Activated T-helper 1 cell treated with anti-CD3 and anti-CD28 coated beads, Interleukin-12 subunit alpha, Interleukin-12 subunit beta, Interleukin-2, Interleukin-4 antibody, amounts not matched to agents 30 ng/mL and 10 ng/mL and 1 ng/mL, durations not matched to agents 14 hours and 24 hours and 36 hours (primary cell): ENCODE results near the gene CFTR. TPM values are rescaled to one million over a fixed set of nuclear protein-coding genes. Genes with fewer than 3 reads are reported as not detected.

Experiments
- DNase-seq: peaks from one replicate; pipeline ENCODE4 v3.0.0; 2021; ENCODE audit warnings: low spot score
- H3K27ac Mint-ChIP-seq: one replicate; pipeline ENCODE4 v1.8.0; 2021; ENCODE audit warnings: mild to moderate bottlenecking, mixed read lengths
- H3K27me3 Mint-ChIP-seq: one replicate; pipeline ENCODE4 v1.8.0; 2022; ENCODE audit warnings: mild to moderate bottlenecking, moderate library complexity, mixed read lengths; ENCODE audit not compliant: insufficient read depth
- H3K36me3 Mint-ChIP-seq: one replicate; pipeline ENCODE4 v1.8.0; 2021; ENCODE audit warnings: low read depth, mixed read lengths
- H3K4me1 Mint-ChIP-seq: one replicate; pipeline ENCODE4 v1.8.0; 2021; ENCODE audit warnings: low read depth, mixed read lengths
- H3K4me3 Mint-ChIP-seq: one replicate; pipeline ENCODE4 v1.8.0; 2021; ENCODE audit warnings: mild to moderate bottlenecking, moderate library complexity, mixed read lengths
- H3K9me3 Mint-ChIP-seq: one replicate; pipeline ENCODE4 v1.8.0; 2021; ENCODE audit warnings: mixed read lengths
- intact Hi-C: fragments of 100-400 bp; cut with micrococcal nuclease; formaldehyde crosslinking; loops from one replicate; pipeline ENCODE4 v1.15.1; 2024
- total RNA-seq: library from RNA; stranded (reverse); gene quantifications from 2 replicates; pipeline ENCODE4 v1.2.3, GENCODE V29; 2022

The CFTR gene
- total RNA-seq, 1 donor from 2014 or later = not detected

DNA sequence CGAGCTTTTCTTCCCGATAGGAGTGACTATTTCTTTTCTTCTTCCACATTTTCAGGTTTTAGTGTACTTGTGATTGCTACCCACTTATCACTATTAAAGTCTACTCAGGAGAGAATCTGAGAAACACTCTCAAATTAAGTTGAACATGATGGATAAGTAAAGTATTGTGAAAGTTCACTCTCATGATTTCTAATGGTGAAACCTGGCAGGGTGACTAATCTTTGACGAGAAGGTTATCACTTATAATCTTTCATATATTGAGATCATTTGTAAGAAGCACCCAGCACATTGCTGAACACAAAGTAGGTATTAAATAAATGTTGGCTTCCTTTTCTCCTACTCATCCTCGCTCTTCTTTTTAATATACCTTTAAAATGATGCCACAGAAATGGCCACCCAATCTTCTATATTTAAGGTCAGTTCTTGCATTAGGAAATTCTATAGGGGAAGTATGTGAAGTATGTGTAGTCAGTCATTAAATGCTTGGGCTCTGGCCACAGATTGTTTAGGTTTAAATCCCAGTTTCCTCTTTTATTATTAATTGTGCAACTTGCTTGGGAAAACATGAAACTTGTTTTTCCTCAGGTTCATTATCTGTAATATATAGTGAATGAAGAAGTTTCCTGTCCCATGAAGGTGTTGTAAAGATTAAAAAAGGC, 3.1 kb upstream of the CFTR start:
- no peaks in the 10 kb centered on the region for H3K36me3 Mint-ChIP-seq
- no peaks in the 10 kb centered on the region for H3K4me1 Mint-ChIP-seq
- no peak overlapping the region for H3K4me3 Mint-ChIP-seq
- H3K27ac Mint-ChIP-seq = no peak overlapping the region
- peaks cover 36% of the 10 kb centered on the region for H3K27me3 Mint-ChIP-seq
- DNase-seq = no peak
- intact Hi-C loops = no loop called here
- H3K9me3 Mint-ChIP-seq = no peaks in the 10 kb centered on the region

DNA sequence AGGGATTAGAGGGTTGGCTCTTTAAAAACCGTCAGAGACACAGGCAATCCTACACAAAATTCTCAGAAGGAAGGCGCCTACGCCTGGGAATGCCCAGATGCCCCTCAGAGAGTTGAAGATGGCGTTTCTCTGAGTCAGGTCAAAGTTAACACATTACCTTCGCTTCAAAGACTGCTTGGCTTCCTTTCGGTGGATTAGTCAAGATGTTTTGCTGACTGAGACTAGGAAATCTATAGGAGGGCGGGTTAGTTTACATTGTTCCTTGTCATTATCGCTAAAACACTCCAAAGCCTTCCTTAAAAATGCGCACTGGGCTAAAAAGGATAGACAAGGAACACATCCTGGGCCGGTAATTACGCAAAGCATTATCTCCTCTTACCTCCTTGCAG, 995 bp upstream of the CFTR start:
- no peaks in the 10 kb centered on the region for H3K4me1 Mint-ChIP-seq
- DNase-seq = no peak
- H3K36me3 Mint-ChIP-seq = no peaks in the 10 kb centered on the region
- no peak overlapping the region for H3K27ac Mint-ChIP-seq
- H3K27me3 Mint-ChIP-seq = peaks cover 36% of the 10 kb centered on the region
- H3K4me3 Mint-ChIP-seq = no peak overlapping the region
- H3K9me3 Mint-ChIP-seq = no peaks in the 10 kb centered on the region
- intact Hi-C loops = no loop called here

DNA sequence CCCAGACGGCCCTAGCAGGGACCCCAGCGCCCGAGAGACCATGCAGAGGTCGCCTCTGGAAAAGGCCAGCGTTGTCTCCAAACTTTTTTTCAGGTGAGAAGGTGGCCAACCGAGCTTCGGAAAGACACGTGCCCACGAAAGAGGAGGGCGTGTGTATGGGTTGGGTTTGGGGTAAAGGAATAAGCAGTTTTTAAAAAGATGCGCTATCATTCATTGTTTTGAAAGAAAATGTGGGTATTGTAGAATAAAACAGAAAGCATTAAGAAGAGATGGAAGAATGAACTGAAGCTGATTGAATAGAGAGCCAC, 184 bp downstream of the CFTR start:
- intact Hi-C loops = no loop called here
- Mint-ChIP-seq H3K4me3 (no peak overlapping the region), H3K9me3 (no peaks in the 10 kb centered on the region), H3K36me3 (no peaks in the 10 kb centered on the region), H3K27me3 (peaks cover 36% of the 10 kb centered on the region), H3K4me1 (no peaks in the 10 kb centered on the region), H3K27ac (no peak overlapping the region)
- no peak for DNase-seq

DNA sequence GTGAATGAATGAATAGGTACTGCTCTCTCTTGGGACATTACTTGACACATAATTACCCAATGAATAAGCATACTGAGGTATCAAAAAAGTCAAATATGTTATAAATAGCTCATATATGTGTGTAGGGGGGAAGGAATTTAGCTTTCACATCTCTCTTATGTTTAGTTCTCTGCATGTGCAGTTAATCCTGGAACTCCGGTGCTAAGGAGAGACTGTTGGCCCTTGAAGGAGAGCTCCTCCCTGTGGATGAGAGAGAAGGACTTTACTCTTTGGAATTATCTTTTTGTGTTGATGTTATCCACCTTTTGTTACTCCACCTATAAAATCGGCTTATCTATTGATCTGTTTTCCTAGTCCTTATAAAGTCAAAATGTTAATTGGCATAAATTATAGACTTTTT, 1.2 kb downstream of the CFTR start:
- H3K27me3 Mint-ChIP-seq = peaks cover 38% of the 10 kb centered on the region
- intact Hi-C loops = no loop called here
- DNase-seq = no peak
- no peaks in the 10 kb centered on the region for H3K36me3 Mint-ChIP-seq
- H3K4me3 Mint-ChIP-seq = no peak overlapping the region
- no peaks in the 10 kb centered on the region for H3K4me1 Mint-ChIP-seq
- H3K27ac Mint-ChIP-seq = no peak overlapping the region
- no peaks in the 10 kb centered on the region for H3K9me3 Mint-ChIP-seq

DNA sequence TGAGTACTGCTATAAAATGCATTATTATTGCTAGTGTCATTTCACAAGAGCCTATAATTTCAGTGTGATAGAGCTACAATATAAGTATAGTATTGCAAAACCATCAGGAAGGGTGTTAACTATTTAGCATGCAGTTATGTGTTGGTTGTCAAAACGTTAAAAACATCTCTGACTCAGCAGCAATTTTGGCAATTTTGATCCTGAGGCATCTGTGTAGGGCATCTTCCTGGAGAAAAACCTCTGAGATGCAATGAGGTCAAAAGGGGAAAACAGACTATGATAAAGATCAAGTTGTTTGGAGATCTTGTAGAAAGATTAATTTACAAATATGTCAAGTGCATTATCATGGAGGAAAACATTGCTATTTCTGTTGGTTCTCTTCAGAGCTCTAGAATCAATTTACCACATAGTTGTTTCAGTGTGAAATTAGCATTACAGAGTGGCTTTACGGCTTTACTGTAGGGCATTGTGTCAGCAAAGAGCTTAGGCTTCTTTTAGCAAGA, 5.3 kb downstream of the CFTR start:
- intact Hi-C loops = no loop called here
- H3K36me3 Mint-ChIP-seq = no peaks in the 10 kb centered on the region

GRCh38 chr7:117489016-117489415, 9.2 kb downstream of the CFTR start:
- DNase-seq = no peak
- Mint-ChIP-seq H3K27ac (no peak overlapping the region), H3K36me3 (no peaks in the 10 kb centered on the region), H3K27me3 (peaks cover 3% of the 10 kb centered on the region), H3K4me3 (no peak overlapping the region), H3K9me3 (no peaks in the 10 kb centered on the region), H3K4me1 (no peaks in the 10 kb centered on the region)
- intact Hi-C loops = no loop called here

More for the DNA sequence above, 5.3 kb downstream of the CFTR start:
- no peaks in the 10 kb centered on the region for H3K9me3 Mint-ChIP-seq
- no peak for DNase-seq
- no peak overlapping the region for H3K27ac Mint-ChIP-seq
- H3K4me1 Mint-ChIP-seq = no peaks in the 10 kb centered on the region
- H3K27me3 Mint-ChIP-seq = peaks cover 12% of the 10 kb centered on the region
- no peak overlapping the region for H3K4me3 Mint-ChIP-seq

- Mint-ChIP-seq H3K4me1 (no peaks in the 10 kb centered on the region), H3K27me3 (peaks cover 3% of the 10 kb centered on the region), H3K36me3 (no peaks in the 10 kb centered on the region), H3K27ac (no peak overlapping the region), H3K4me3 (no peak overlapping the region), H3K9me3 (no peaks in the 10 kb centered on the region)
- intact Hi-C loops = no loop called here
- DNase-seq = no peak
These were observed 9.6 kb downstream of the CFTR start for GRCh38 chr7:117489430-117489829.

GRCh38 chr7:117489911-117490310, 10.1 kb downstream of the CFTR start:
- Mint-ChIP-seq H3K36me3 (no peaks in the 10 kb centered on the region), H3K4me3 (no peak overlapping the region), H3K4me1 (no peaks in the 10 kb centered on the region), H3K9me3 (no peaks in the 10 kb centered on the region), H3K27ac (no peak overlapping the region), H3K27me3 (peaks cover 3% of the 10 kb centered on the region)
- no peak for DNase-seq
- intact Hi-C loops = no loop called here

DNA sequence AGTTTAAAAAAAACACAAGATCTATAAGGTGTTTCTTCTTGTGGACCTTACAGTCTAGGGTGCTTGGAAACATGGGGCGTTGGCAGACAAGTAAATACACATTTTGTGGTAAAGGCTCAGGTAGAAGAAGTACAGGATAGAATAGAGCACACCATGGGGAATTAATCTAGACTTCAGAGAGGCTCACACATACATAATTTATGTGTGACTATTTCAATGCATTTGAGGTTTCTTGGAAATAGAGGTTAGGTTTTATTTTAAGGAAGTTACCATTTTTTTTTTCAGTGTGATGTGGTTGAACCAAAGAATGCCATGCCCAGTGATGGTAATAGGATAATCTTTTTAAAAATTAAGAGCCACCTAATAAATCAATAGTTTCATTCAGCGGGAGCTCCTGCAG, 12.8 kb downstream of the CFTR start:
- H3K4me3 Mint-ChIP-seq = no peak overlapping the region
- H3K27ac Mint-ChIP-seq = no peak overlapping the region
- H3K27me3 Mint-ChIP-seq = no peaks in the 10 kb centered on the region
- no peaks in the 10 kb centered on the region for H3K4me1 Mint-ChIP-seq
- H3K36me3 Mint-ChIP-seq = no peaks in the 10 kb centered on the region
- no peaks in the 10 kb centered on the region for H3K9me3 Mint-ChIP-seq
- no peak for DNase-seq
- intact Hi-C loops = no loop called here

- H3K4me3 Mint-ChIP-seq = no peak overlapping the region
- intact Hi-C loops = no loop called here
- no peaks in the 10 kb centered on the region for H3K27me3 Mint-ChIP-seq
- no peaks in the 10 kb centered on the region for H3K4me1 Mint-ChIP-seq
- H3K36me3 Mint-ChIP-seq = no peaks in the 10 kb centered on the region
- no peak overlapping the region for H3K27ac Mint-ChIP-seq
- no peak for DNase-seq
- no peaks in the 10 kb centered on the region for H3K9me3 Mint-ChIP-seq
These were observed 13.6 kb downstream of the CFTR start for GRCh38 chr7:117493460-117493859.

DNA sequence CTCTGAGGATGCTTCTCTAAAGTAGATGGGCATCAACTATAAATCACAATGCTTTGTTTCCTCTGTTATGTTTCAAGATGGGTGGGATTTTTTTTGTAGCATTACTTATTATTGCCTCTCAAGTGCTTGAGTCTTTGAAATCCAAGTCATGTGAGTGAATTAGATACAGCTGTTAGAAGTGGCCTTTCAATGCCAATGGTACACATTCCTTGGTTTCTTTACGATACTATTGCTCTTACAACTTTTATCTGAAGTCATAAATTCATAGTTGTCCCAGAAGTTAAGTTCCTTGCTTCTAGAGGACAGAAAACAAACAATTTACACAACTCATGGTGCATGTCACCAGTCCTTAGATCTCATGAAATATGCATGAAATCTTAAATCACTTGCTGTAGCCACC, 15.5 kb downstream of the CFTR start:
- H3K4me1 Mint-ChIP-seq = no peaks in the 10 kb centered on the region
- H3K36me3 Mint-ChIP-seq = no peaks in the 10 kb centered on the region
- H3K9me3 Mint-ChIP-seq = no peaks in the 10 kb centered on the region
- no peak overlapping the region for H3K27ac Mint-ChIP-seq
- no peaks in the 10 kb centered on the region for H3K27me3 Mint-ChIP-seq
- intact Hi-C loops = no loop called here
- no peak for DNase-seq
- H3K4me3 Mint-ChIP-seq = no peak overlapping the region

DNA sequence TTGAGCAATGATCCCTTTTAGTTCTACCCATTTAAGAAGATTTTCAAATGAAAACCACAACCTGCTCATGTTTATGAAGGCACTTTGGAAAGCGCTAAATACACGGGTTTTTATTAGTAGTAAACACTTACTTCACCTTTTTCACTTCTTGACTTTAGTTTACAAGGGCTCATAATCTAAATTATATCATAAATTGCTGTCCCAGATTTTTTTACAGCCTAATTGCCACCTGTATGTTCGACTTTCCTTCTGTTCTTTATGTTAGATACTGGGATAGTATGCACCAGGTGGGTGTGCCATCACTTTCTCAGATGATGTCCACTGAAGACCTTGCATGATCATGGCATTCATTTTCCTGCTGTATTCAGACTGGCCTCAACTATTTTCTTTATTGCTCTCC, 22.5 kb downstream of the CFTR start:
- Mint-ChIP-seq H3K36me3 (no peaks in the 10 kb centered on the region), H3K27me3 (no peaks in the 10 kb centered on the region), H3K4me3 (no peak overlapping the region), H3K4me1 (no peaks in the 10 kb centered on the region), H3K27ac (no peak overlapping the region), H3K9me3 (no peaks in the 10 kb centered on the region)
- intact Hi-C loops = no loop called here
- no peak for DNase-seq

- Mint-ChIP-seq H3K4me3 (no peak overlapping the region), H3K9me3 (no peaks in the 10 kb centered on the region), H3K36me3 (no peaks in the 10 kb centered on the region), H3K27me3 (no peaks in the 10 kb centered on the region), H3K27ac (no peak overlapping the region), H3K4me1 (no peaks in the 10 kb centered on the region)
- DNase-seq = no peak
- intact Hi-C loops = no loop called here
These were observed 25.4 kb downstream of the CFTR start for GRCh38 chr7:117505238-117505637.

- no peak overlapping the region for H3K27ac Mint-ChIP-seq
- no peak for DNase-seq
- no peak overlapping the region for H3K4me3 Mint-ChIP-seq
- no peaks in the 10 kb centered on the region for H3K27me3 Mint-ChIP-seq
- H3K36me3 Mint-ChIP-seq = no peaks in the 10 kb centered on the region
- no peaks in the 10 kb centered on the region for H3K4me1 Mint-ChIP-seq
- intact Hi-C loops = no loop called here
- no peaks in the 10 kb centered on the region for H3K9me3 Mint-ChIP-seq
These were observed 28.9 kb downstream of the CFTR start for GRCh38 chr7:117508676-117509075.
